Coronary artery (tissue), 2 donors: ENCODE data around the gene ZC3H11A.

ENCODE experiments used
- DNase-seq: peaks from one replicate; pipeline ENCODE4 v3.0.0-alpha.2; 2017; ENCODE audit warnings: low spot score
- H3K27ac ChIP-seq, 2 donors: fragments of 200-600 bp; sonication (generic); one replicate each; pipeline ENCODE4 v1.5.1; 2016 to 2019
- H3K4me3 ChIP-seq: fragments of 200-600 bp; sonication (generic); 2 replicates; pipeline ENCODE4 v1.5.1; 2016; ENCODE audit warnings: mild to moderate bottlenecking, moderate library complexity
- CTCF ChIP-seq: fragments of 200-600 bp; sonication (generic); IDR thresholded peaks from one replicate; pipeline ENCODE4 v1.5.1; 2019; ENCODE audit warnings: antibody characterized with exemption

Gene ZC3H11A

GRCh38 chr1:203763505-203763904 lies 31.9 kb upstream of the ZC3H11A start:
- no peak overlapping the region for H3K4me3 ChIP-seq
- no peak overlapping the region for H3K27ac ChIP-seq
- DNase-seq: no peak
- no peak for TF ChIP-seq CTCF

DNA sequence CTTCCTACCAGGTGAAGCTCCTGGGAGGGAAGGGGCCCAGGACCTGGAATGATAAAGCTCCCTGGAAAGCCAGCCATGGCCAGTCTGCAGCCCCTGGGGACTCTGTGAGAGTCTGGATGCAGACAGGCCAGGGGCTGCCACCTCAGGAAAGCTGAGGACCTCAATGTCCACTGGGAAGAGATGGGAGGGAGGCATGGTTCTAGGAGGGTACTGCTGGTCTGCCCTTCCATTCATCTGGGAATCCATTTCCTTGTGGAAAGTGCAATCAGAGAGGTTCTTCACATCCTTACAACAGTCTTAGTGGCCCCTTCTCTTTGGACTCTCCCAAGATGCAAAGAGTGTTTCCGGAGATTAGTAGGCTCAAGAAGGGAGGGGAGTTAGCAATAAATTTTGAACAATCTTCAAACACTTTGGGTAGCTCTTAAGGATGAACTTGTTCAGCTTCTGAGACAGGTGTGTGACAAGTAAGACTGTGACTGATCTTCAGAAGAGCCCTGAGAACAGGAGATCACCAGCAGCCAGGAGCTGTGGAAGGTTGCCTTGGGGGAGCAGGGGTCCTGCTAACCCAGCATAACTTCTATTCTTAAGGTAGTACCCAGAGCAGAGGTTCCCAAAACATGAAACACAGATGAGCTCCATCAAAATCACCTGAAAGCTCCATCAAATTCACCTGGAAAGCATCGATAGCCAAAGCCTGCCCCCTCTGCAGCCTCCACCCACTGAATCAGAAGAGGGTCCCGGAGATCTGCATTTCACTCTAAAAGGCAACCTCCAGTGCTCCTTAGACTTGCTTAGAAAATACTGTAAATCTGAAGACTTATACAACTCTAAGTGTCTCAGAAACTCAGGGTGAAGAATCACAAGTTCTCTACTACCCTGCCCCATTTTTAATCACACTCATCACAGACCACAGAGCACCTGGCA lies 31.1 kb upstream of the ZC3H11A start:
- Histone ChIP-seq H3K27ac (no peak overlapping the region), H3K4me3 (no peak overlapping the region)
- no peak for DNase-seq
- TF ChIP-seq CTCF: no peak

- Histone ChIP-seq H3K27ac (no peak within 1 kb of the TSS), H3K4me3 (no peak within 1 kb of the TSS)
- TF ChIP-seq CTCF: no peak
- DNase-seq: no peak
Observed at GRCh38 chr1:203765029-203765837, 30.2 kb upstream of the ZC3H11A start, which contains the start of gene LAX1. Gene LAX1, plus strand, starts transcription at chr1:203765183. Its CDS starts 383 bp downstream, at chr1:203765566.

DNA sequence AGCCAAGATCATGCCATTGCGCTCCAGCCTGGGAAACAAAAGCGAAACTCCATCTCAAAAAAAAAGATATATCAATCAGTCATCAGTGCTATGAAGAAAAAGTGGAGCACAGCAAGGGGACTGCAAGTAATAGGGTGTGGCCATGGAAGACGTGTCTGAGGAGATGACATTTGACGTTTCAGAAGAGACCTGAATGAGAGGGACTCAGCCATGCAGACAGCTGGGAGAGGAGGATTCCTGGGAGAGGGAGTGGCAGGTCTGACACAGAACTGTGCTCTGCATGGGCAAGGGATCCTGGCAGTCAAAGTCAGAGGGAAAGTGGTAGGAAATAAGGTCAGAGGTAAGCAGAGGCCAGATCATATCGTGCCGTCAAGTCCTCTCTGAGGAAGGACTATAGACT lies 27.2 kb upstream of the ZC3H11A start:
- no peak for TF ChIP-seq CTCF
- no peak for DNase-seq
- Histone ChIP-seq H3K4me3 (no peak overlapping the region), H3K27ac (no peak overlapping the region)

DNA sequence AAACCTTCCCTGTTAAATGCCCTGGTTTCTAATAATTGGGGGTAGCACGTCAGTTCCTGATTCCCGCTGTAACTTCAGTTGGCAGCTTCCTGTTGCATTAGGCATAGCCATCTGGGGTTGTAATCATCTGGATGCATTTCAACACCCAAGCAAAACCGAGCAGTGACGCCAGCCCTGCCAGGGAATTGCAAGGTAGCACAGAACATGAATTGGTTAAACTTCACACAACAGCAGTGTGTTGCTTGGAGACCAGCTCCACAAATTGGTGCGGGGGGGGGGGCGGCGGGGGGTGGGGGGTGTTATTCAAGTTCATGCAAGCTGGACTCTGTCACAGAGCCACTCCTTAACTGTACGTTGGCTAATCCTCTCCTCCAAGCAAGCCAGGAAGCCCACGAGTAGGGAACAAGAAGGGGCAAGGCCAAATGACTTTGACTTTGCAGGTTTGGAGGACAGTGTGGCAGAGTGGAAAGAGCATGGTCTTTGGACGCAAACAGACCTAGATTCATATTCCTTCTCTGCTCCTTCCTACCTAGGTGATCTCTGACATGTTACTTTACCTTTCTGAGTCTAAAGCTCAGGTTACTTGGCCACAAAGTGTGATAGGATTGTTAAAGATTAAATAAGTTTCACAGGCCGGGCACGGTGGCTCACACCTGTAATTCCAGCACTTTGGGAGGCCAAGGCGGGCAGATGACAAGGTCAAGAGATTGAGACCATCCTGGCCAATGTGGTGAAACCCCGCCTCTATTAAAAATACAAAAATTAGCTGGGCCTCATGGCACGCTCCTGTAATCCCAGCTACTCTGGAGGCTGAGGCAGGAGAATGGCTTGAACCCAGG lies 25.7 kb upstream of the ZC3H11A start:
- H3K27ac ChIP-seq: peak overlapping the region in 1 of 2 donors; percentile 59
- H3K4me3 ChIP-seq: peak overlapping the region; percentile 40
- no peak for TF ChIP-seq CTCF
- DNase-seq: peak; percentile 90

- peak overlapping the region; percentile 21 to 23 for H3K27ac ChIP-seq
- H3K4me3 ChIP-seq: no peak overlapping the region
Observed at GRCh38 chr1:203771901-203772301, 23.5 kb upstream of the ZC3H11A start.

More at GRCh38 chr1:203771901-203772301, 23.5 kb upstream of the ZC3H11A start:
- no peak for TF ChIP-seq CTCF
- no peak for DNase-seq
